ENCODE results near the gene ZNF648.
A peak's percentile ranks its signal among the peaks of the same experiment; 100 is the strongest.

The ZNF648 gene

DNA sequence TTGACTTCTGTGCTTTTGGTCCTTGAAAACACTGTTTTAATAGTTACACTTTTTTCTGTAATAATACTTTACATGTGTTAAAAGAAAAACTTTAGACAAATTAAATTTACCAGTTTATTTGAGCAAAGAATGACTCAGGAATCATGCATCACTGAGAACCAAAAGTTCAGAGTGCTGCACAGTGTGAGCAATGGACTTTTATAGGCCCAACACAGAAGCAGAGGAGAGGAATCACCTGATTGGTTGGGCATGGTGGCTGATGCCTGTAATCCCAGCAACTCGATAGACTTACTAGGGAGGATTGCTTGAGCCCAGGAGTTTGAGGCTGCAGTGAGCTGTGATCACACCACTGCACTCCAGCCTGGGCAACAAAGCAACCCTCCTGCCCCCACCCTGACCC lies 29.3 kb downstream of the ZNF648 start:
- no peak overlapping the region for H2BK5ac ChIP-seq (ENCODE audit: low read depth, low read length, poor library complexity, severe bottlenecking)
- no peak overlapping the region for H2AK5ac ChIP-seq (ENCODE audit: low read length, severe bottlenecking)
- no peak overlapping the region for H4K91ac ChIP-seq (ENCODE audit: low read length)
- WGBS = 67% methylated on average over 1 of the region's 1 CpG
- H3K4me3 ChIP-seq (ENCODE audit: insufficient read depth in 1 of 2, low read depth in 1 of 2, low read length in 2 of 2) = no peak overlapping the region
- H3K79me1 ChIP-seq (replicated peaks; ENCODE audit: low read length, poor library complexity, severe bottlenecking) = no peaks in the 10 kb centered on the region
- H2BK15ac ChIP-seq (ENCODE audit: low read depth, poor library complexity, severe bottlenecking) = no peak overlapping the region
- no peak overlapping the region for H3K27ac ChIP-seq (ENCODE audit: low read length, poor library complexity, severe bottlenecking)
- H3K4ac ChIP-seq (ENCODE audit: low read depth in 1 of 2, low read length in 2 of 2) = no peak overlapping the region
- no peak overlapping the region for H3K14ac ChIP-seq (ENCODE audit: low read length in 2 of 2)
- no peaks in the 10 kb centered on the region for H3K36me3 ChIP-seq (ENCODE audit: control insufficient read depth in 1 of 2, insufficient read depth in 2 of 2, low read depth in 1 of 2, low read length in 2 of 2)
- no peaks in the 10 kb centered on the region for H3K4me1 ChIP-seq (ENCODE audit: control insufficient read depth, insufficient read depth, low read depth, low read length)
- no peak overlapping the region for H3K4me2 ChIP-seq (ENCODE audit: low read length, poor library complexity, severe bottlenecking)
- H3K9me3 ChIP-seq (ENCODE audit: control insufficient read depth, low read length) = peaks cover 3% of the 10 kb centered on the region
- H3K23ac ChIP-seq (ENCODE audit: low read length in 2 of 2) = no peak overlapping the region
- H3K27me3 ChIP-seq (ENCODE audit: control insufficient read depth in 1 of 2, insufficient read depth in 1 of 2, low read length in 2 of 2) = no peaks in the 10 kb centered on the region
- H2BK120ac ChIP-seq (ENCODE audit: low read depth, low read length) = no peak overlapping the region
- no peak overlapping the region for H3K9ac ChIP-seq (ENCODE audit: low read length)
- no peak overlapping the region for H2BK12ac ChIP-seq (ENCODE audit: low read length in 2 of 2)
- no peak for DNase-seq
- no peak overlapping the region for H4K8ac ChIP-seq (ENCODE audit: low read length)
- H3K18ac ChIP-seq (ENCODE audit: low read depth in 1 of 2, low read length in 2 of 2) = no peak overlapping the region
- H2AFZ ChIP-seq (ENCODE audit: low read depth, low read length) = no peak overlapping the region

GRCh38 chr1:182029379-182030331 lies 31.9 kb downstream of the ZNF648 start:
- Histone ChIP-seq H2BK12ac (ENCODE audit: low read length in 2 of 2) (no peak overlapping the region), H3K23ac (ENCODE audit: low read length in 2 of 2) (no peak overlapping the region), H2BK15ac (ENCODE audit: low read depth, poor library complexity, severe bottlenecking) (no peak overlapping the region), H3K4ac (ENCODE audit: low read depth in 1 of 2, low read length in 2 of 2) (no peak overlapping the region), H2AK5ac (ENCODE audit: low read length, severe bottlenecking) (no peak overlapping the region), H2BK5ac (ENCODE audit: low read depth, low read length, poor library complexity, severe bottlenecking) (no peak overlapping the region), H3K36me3 (ENCODE audit: control insufficient read depth in 1 of 2, insufficient read depth in 2 of 2, low read depth in 1 of 2, low read length in 2 of 2) (no peaks in the 10 kb centered on the region), H3K4me3 (ENCODE audit: insufficient read depth in 1 of 2, low read depth in 1 of 2, low read length in 2 of 2) (peak overlapping the region; percentile 57 to 83), H3K79me1 (replicated peaks; ENCODE audit: low read length, poor library complexity, severe bottlenecking) (no peaks in the 10 kb centered on the region), H2BK120ac (ENCODE audit: low read depth, low read length) (no peak overlapping the region), H3K14ac (ENCODE audit: low read length in 2 of 2) (no peak overlapping the region), H3K4me1 (ENCODE audit: control insufficient read depth, insufficient read depth, low read depth, low read length) (no peaks in the 10 kb centered on the region), H3K18ac (ENCODE audit: low read depth in 1 of 2, low read length in 2 of 2) (no peak overlapping the region), H3K27me3 (ENCODE audit: control insufficient read depth in 1 of 2, insufficient read depth in 1 of 2, low read length in 2 of 2) (no peaks in the 10 kb centered on the region), H2AFZ (ENCODE audit: low read depth, low read length) (peak overlapping the region; percentile 36), H4K91ac (ENCODE audit: low read length) (no peak overlapping the region), H3K27ac (ENCODE audit: low read length, poor library complexity, severe bottlenecking) (no peak overlapping the region), H3K4me2 (ENCODE audit: low read length, poor library complexity, severe bottlenecking) (peak overlapping the region; percentile 78), H3K9ac (ENCODE audit: low read length) (peak overlapping the region; percentile 77), H3K9me3 (ENCODE audit: control insufficient read depth, low read length) (no peaks in the 10 kb centered on the region), H4K8ac (ENCODE audit: low read length) (no peak overlapping the region)
- WGBS = 2% methylated on average over 60 of the region's 68 CpGs
- peak; percentile 78 for DNase-seq

- no peak overlapping the region for H3K4ac ChIP-seq (ENCODE audit: low read depth in 1 of 2, low read length in 2 of 2)
- H3K36me3 ChIP-seq (ENCODE audit: control insufficient read depth in 1 of 2, insufficient read depth in 2 of 2, low read depth in 1 of 2, low read length in 2 of 2) = no peaks in the 10 kb centered on the region
- no peak overlapping the region for H2BK15ac ChIP-seq (ENCODE audit: low read depth, poor library complexity, severe bottlenecking)
- no peak overlapping the region for H4K8ac ChIP-seq (ENCODE audit: low read length)
- H2AFZ ChIP-seq (ENCODE audit: low read depth, low read length) = no peak overlapping the region
- H3K27me3 ChIP-seq (ENCODE audit: control insufficient read depth in 1 of 2, insufficient read depth in 1 of 2, low read length in 2 of 2) = no peaks in the 10 kb centered on the region
- no peak overlapping the region for H2BK12ac ChIP-seq (ENCODE audit: low read length in 2 of 2)
- peak overlapping the region; percentile 56 for H3K4me2 ChIP-seq (ENCODE audit: low read length, poor library complexity, severe bottlenecking)
- 4% methylated on average over 2 of the region's 2 CpGs for WGBS
- H3K23ac ChIP-seq (ENCODE audit: low read length in 2 of 2) = no peak overlapping the region
- no peaks in the 10 kb centered on the region for H3K4me1 ChIP-seq (ENCODE audit: control insufficient read depth, insufficient read depth, low read depth, low read length)
- no peak overlapping the region for H2AK5ac ChIP-seq (ENCODE audit: low read length, severe bottlenecking)
- peak overlapping the region; percentile 77 for H3K9ac ChIP-seq (ENCODE audit: low read length)
- DNase-seq = no peak
- H2BK5ac ChIP-seq (ENCODE audit: low read depth, low read length, poor library complexity, severe bottlenecking) = no peak overlapping the region
- H3K14ac ChIP-seq (ENCODE audit: low read length in 2 of 2) = no peak overlapping the region
- H3K79me1 ChIP-seq (replicated peaks; ENCODE audit: low read length, poor library complexity, severe bottlenecking) = no peaks in the 10 kb centered on the region
- H4K91ac ChIP-seq (ENCODE audit: low read length) = no peak overlapping the region
- peak overlapping the region; percentile 18 to 83 for H3K4me3 ChIP-seq (ENCODE audit: insufficient read depth in 1 of 2, low read depth in 1 of 2, low read length in 2 of 2)
- no peak overlapping the region for H3K18ac ChIP-seq (ENCODE audit: low read depth in 1 of 2, low read length in 2 of 2)
- H2BK120ac ChIP-seq (ENCODE audit: low read depth, low read length) = no peak overlapping the region
- H3K9me3 ChIP-seq (ENCODE audit: control insufficient read depth, low read length) = no peaks in the 10 kb centered on the region
- no peak overlapping the region for H3K27ac ChIP-seq (ENCODE audit: low read length, poor library complexity, severe bottlenecking)
These were observed 32.5 kb downstream of the ZNF648 start for GRCh38 chr1:182029002-182029378.

- no peak overlapping the region for H2BK5ac ChIP-seq (ENCODE audit: low read depth, low read length, poor library complexity, severe bottlenecking)
These were observed 46.2 kb downstream of the ZNF648 start for GRCh38 chr1:182015360-182015759.

More at GRCh38 chr1:182015360-182015759, 46.2 kb downstream of the ZNF648 start:
- Histone ChIP-seq H3K18ac (ENCODE audit: low read depth in 1 of 2, low read length in 2 of 2) (no peak overlapping the region), H3K27me3 (ENCODE audit: control insufficient read depth in 1 of 2, insufficient read depth in 1 of 2, low read length in 2 of 2) (no peaks in the 10 kb centered on the region), H3K9me3 (ENCODE audit: control insufficient read depth, low read length) (peaks cover 7% of the 10 kb centered on the region), H3K23ac (ENCODE audit: low read length in 2 of 2) (no peak overlapping the region), H3K4me2 (ENCODE audit: low read length, poor library complexity, severe bottlenecking) (no peak overlapping the region), H2BK120ac (ENCODE audit: low read depth, low read length) (no peak overlapping the region), H3K36me3 (ENCODE audit: control insufficient read depth in 1 of 2, insufficient read depth in 2 of 2, low read depth in 1 of 2, low read length in 2 of 2) (no peaks in the 10 kb centered on the region), H3K79me1 (replicated peaks; ENCODE audit: low read length, poor library complexity, severe bottlenecking) (no peaks in the 10 kb centered on the region), H2AK5ac (ENCODE audit: low read length, severe bottlenecking) (no peak overlapping the region), H4K91ac (ENCODE audit: low read length) (no peak overlapping the region), H3K4ac (ENCODE audit: low read depth in 1 of 2, low read length in 2 of 2) (no peak overlapping the region), H3K9ac (ENCODE audit: low read length) (no peak overlapping the region), H3K14ac (ENCODE audit: low read length in 2 of 2) (no peak overlapping the region), H2AFZ (ENCODE audit: low read depth, low read length) (no peak overlapping the region), H4K8ac (ENCODE audit: low read length) (no peak overlapping the region), H2BK12ac (ENCODE audit: low read length in 2 of 2) (no peak overlapping the region), H3K4me3 (ENCODE audit: insufficient read depth in 1 of 2, low read depth in 1 of 2, low read length in 2 of 2) (no peak overlapping the region), H3K4me1 (ENCODE audit: control insufficient read depth, insufficient read depth, low read depth, low read length) (no peaks in the 10 kb centered on the region), H2BK15ac (ENCODE audit: low read depth, poor library complexity, severe bottlenecking) (no peak overlapping the region), H3K27ac (ENCODE audit: low read length, poor library complexity, severe bottlenecking) (no peak overlapping the region)
- no peak for DNase-seq
- 100% methylated on average over 1 of the region's 2 CpGs for WGBS

All from mesenchymal stem cell (in vitro differentiated cells and primary cell).